OCI-LY7 (cell line): ENCODE data around the gene C22orf31. TPM values are rescaled to one million over a fixed set of nuclear protein-coding genes. Genes with fewer than 3 reads are reported as not detected.

ENCODE experiments used
- BruUV-seq: library from RNA; stranded (reverse); fragments of 400-500 nt; replicated peaks from 2 replicates; lab custom pipeline; 2021; lab: Mats Ljungman, UMichigan
- CTCF ChIA-PET: fragments of 300-600 bp; sonication (Branson Sonifier 250); formaldehyde crosslinking; loops from one replicate; lab custom pipeline; 2022; ENCODE audit warnings: antibody characterized with exemption; ENCODE audit not compliant: unreplicated experiment; lab: Charles Lee
- POLR2A ChIA-PET: fragments of 300-600 bp; sonication (Branson Sonifier 250); formaldehyde crosslinking; loops from one replicate; lab custom pipeline; 2022; ENCODE audit warnings: antibody characterized with exemption; lab: Charles Lee
- DNase-seq: peaks from one replicate; pipeline ENCODE4 v3.0.0-alpha.2; 2015; ENCODE audit warnings: low spot score
- H2AFZ ChIP-seq: fragments of 200-600 bp; sonication (generic), shearing (Covaris generic); 2 replicates; pipeline ENCODE4 v1.6.1; 2014; ENCODE audit warnings: mild to moderate bottlenecking, antibody characterized with exemption, low read length, moderate library complexity
- H3K27ac ChIP-seq: fragments of 200-600 bp; sonication (generic); 2 replicates; pipeline ENCODE4 v1.5.1; 2014; ENCODE audit warnings: mixed run types, low read depth, mild to moderate bottlenecking, moderate library complexity, low read length, inconsistent platforms; ENCODE audit not compliant: poor library complexity, severe bottlenecking
- H3K36me3 ChIP-seq: fragments of 200-600 bp; sonication (generic); 2 replicates; pipeline ENCODE4 v1.6.1; 2014; ENCODE audit warnings: mild to moderate bottlenecking, antibody characterized with exemption, low read length, moderate library complexity, mixed read lengths; ENCODE audit not compliant: insufficient read depth
- H3K4me1 ChIP-seq: fragments of 200-600 bp; sonication (generic); 2 replicates; pipeline ENCODE4 v1.5.1; 2014; ENCODE audit warnings: mild to moderate bottlenecking, low read length; ENCODE audit not compliant: insufficient read depth, poor library complexity, severe bottlenecking
- H3K4me2 ChIP-seq: fragments of 200-600 bp; sonication (generic); 2 replicates; pipeline ENCODE4 v1.6.1; 2014; ENCODE audit warnings: mild to moderate bottlenecking, low read length
- H3K4me3 ChIP-seq: fragments of 200-600 bp; sonication (generic); 2 replicates; pipeline ENCODE4 v1.5.1; 2014; ENCODE audit warnings: mild to moderate bottlenecking, low read depth, low read length; ENCODE audit not compliant: poor library complexity, severe bottlenecking
- H3K79me2 ChIP-seq: fragments of 200-600 bp; sonication (generic); 2 replicates; pipeline ENCODE4 v1.6.1; 2016; ENCODE audit warnings: low read depth, mild to moderate bottlenecking, low read length, moderate library complexity, mixed read lengths; ENCODE audit not compliant: insufficient read depth
- H3K9me2 ChIP-seq: fragments of 200-600 bp; sonication (generic); 2 replicates; pipeline ENCODE4 v1.6.1; 2016; ENCODE audit warnings: mild to moderate bottlenecking, low read length, mixed read lengths; ENCODE audit not compliant: insufficient read depth
- H3K9me3 ChIP-seq: fragments of 200-600 bp; sonication (generic); 2 replicates; pipeline ENCODE4 v1.6.1; 2014; ENCODE audit warnings: mild to moderate bottlenecking, mixed run types, low read length, mixed read lengths
- H4K20me1 ChIP-seq: fragments of 200-600 bp; sonication (generic); 2 replicates; pipeline ENCODE4 v1.6.1; 2014; ENCODE audit warnings: mild to moderate bottlenecking, antibody characterized with exemption, low read length, moderate library complexity, mixed read lengths; ENCODE audit not compliant: insufficient read depth
- CTCF ChIP-seq: fragments of 200-600 bp; sonication (generic); conservative IDR thresholded peaks from 2 replicates; pipeline ENCODE4 v1.5.1; 2014; ENCODE audit warnings: mild to moderate bottlenecking, antibody characterized with exemption, low read length, moderate library complexity, mixed read lengths
- EZH2phosphoT487 ChIP-seq: fragments of 200-600 bp; sonication (generic); IDR thresholded peaks from 2 replicates; pipeline ENCODE4 v1.6.1; 2018; ENCODE audit warnings: low read depth, borderline replicate concordance, mild to moderate bottlenecking, mixed run types, antibody characterized with exemption, low read length, moderate library complexity, mixed read lengths
- intact Hi-C: fragments of 100-400 bp; cut with micrococcal nuclease; formaldehyde crosslinking; loops from one replicate; pipeline ENCODE4 v1.10.0; 2022; ENCODE audit not compliant: unreplicated experiment
- total RNA-seq, 2 experiments: library from RNA; depleted of rRNA in 1 of 2; stranded (reverse); fragments of >200 nt in 1 of 2; shearing (Covaris generic) in 1 of 2; gene quantifications; 2 replicates each; pipeline ENCODE4 v1.2.3, GENCODE V29; 2014 to 2022

Gene C22orf31
- total RNA-seq, 2 experiments from 2014 or later, result not detected

DNA sequence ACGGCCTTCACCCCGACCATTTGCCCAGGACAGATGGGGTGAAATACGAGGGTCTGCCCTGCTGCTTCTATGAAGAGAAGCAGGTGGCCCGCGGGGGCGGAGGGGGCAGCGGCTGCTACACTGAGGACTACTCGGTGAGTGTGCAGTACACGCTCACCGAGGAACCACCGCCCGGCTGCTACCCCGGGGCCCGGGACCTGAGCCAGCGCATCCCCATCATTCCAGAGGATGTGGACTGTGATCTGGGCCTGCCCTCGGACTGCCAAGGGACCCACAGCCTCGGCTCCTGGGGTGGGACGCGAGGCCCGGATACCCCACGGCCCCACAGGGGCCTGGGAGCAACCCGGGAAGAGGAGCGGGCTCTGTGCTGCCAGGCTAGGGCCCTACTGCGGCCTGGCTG, 11.2 kb downstream of the C22orf31 start:
- Histone ChIP-seq H3K4me3 (no peak overlapping the region), H3K4me2 (no peak overlapping the region), H3K9me3 (no peaks in the 10 kb centered on the region), H3K27ac (no peak overlapping the region), H4K20me1 (no peaks in the 10 kb centered on the region), H2AFZ (no peak overlapping the region), H3K79me2 (no peaks in the 10 kb centered on the region), H3K4me1 (no peaks in the 10 kb centered on the region), H3K36me3 (no peaks in the 10 kb centered on the region), H3K9me2 (no peaks in the 10 kb centered on the region)
- BruUV-seq, result no TSS peak
- ChIA-PET POLR2A (no interaction called here), CTCF (no interaction called here)
- intact Hi-C loops, result no loop called here
- no peak for DNase-seq
- TF ChIP-seq CTCF, result no peak
- no peak for TF ChIP-seq EZH2phosphoT487

GRCh38 chr22:29049655-29050263, 11.9 kb downstream of the C22orf31 start:
- POLR2A ChIA-PET, result no interaction called here
- no peaks in the 10 kb centered on the region for H4K20me1 ChIP-seq

More at GRCh38 chr22:29049655-29050263, 11.9 kb downstream of the C22orf31 start:
- no peak for DNase-seq
- Histone ChIP-seq H3K36me3 (no peaks in the 10 kb centered on the region), H3K4me3 (no peak overlapping the region), H3K9me2 (no peaks in the 10 kb centered on the region), H3K4me1 (no peaks in the 10 kb centered on the region), H3K79me2 (no peaks in the 10 kb centered on the region), H3K27ac (no peak overlapping the region), H3K4me2 (no peak overlapping the region), H2AFZ (no peak overlapping the region), H3K9me3 (no peaks in the 10 kb centered on the region)
- BruUV-seq, result no TSS peak
- intact Hi-C loops, result no loop called here
- TF ChIP-seq EZH2phosphoT487 (no peak), CTCF (no peak)
- CTCF ChIA-PET, result no interaction called here
